Measurements from ENCODE around the gene SRCIN1.

- TF ChIP-seq POLR2A (IDR thresholded peaks at IDR 0.05) (no peak), CTCF (IDR thresholded peaks at IDR 0.05) (no peak)
These were observed 14.6 kb downstream of the SRCIN1 start for GRCh38 chr17:38590988-38591758.

Measured in thyroid gland (tissue), 4 donors.